NT2/D1 (cell line): ENCODE data around the gene SREK1.
A peak's percentile ranks its signal among the peaks of the same experiment; 100 is the strongest.
"Not testable (repeated sequence)": the region's sequence is repeated elsewhere in the genome, so short reads cannot be mapped to it uniquely, and the experiment has no call there.

ENCODE experiments used
- DNase-seq: peaks from one replicate; pipeline ENCODE4 v3.0.0-alpha.2; 2011; ENCODE audit warnings: low read depth, low spot score
- H3K27me3 ChIP-seq: 2 replicates; pipeline ENCODE4 v1.6.0; 2011; ENCODE audit warnings: mild to moderate bottlenecking; ENCODE audit not compliant: insufficient read length, insufficient read depth
- H3K36me3 ChIP-seq: 2 replicates; pipeline ENCODE4 v1.6.1; 2011; ENCODE audit warnings: mild to moderate bottlenecking, low read length, mixed read lengths; ENCODE audit not compliant: insufficient read depth, insufficient read length
- H3K4me1 ChIP-seq: 2 replicates; pipeline ENCODE4 v1.5.1; 2011; ENCODE audit not compliant: insufficient read depth, insufficient read length
- H3K4me3 ChIP-seq: 2 replicates; pipeline ENCODE4 v1.5.1; 2011; ENCODE audit warnings: low read depth; ENCODE audit not compliant: insufficient read length
- H3K9ac ChIP-seq: 2 replicates; pipeline ENCODE4 v1.6.0; 2011; ENCODE audit warnings: low read depth; ENCODE audit not compliant: insufficient read length
- H3K9me3 ChIP-seq: 2 replicates; pipeline ENCODE4 v1.5.1; 2011; ENCODE audit warnings: mild to moderate bottlenecking, low read length; ENCODE audit not compliant: insufficient read depth
- SUZ12 ChIP-seq: IDR thresholded peaks from 2 replicates; pipeline ENCODE4 v1.6.1; 2011; ENCODE audit not compliant: insufficient read length, insufficient read depth; ENCODE audit errors: extremely low read depth
- YY1 ChIP-seq: IDR thresholded peaks from 2 replicates; pipeline ENCODE4 v1.6.1; 2011; ENCODE audit not compliant: insufficient read length, insufficient read depth
- ZNF274 ChIP-seq: IDR thresholded peaks from 2 replicates; pipeline ENCODE4 v1.6.1; 2011; ENCODE audit warnings: mild to moderate bottlenecking, low read depth, low read length

The SREK1 gene

DNA sequence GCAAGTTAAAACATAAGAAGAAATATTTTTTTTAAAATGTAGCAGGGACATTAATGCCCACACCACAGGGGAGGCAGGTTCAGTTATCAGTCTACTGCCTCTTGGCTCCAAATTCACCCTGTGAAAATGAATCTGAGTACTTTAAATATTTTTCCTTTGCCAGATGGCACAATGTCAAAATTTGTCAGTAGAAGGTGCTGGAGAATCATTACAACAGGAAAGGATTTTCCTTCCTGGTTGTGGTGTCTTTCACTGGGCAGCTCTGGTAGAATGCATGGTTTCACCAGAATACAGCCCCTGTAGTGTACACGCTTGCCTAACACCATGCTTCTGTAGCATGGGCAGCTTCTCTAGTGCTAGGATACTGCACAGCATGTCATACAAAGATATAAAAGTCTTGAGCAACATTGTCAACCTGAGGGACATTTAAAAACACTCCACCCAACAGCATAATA lies 9.7 kb upstream of the SREK1 start:
- no peak overlapping the region for H3K9ac ChIP-seq
- H3K36me3 ChIP-seq = no peaks in the 10 kb centered on the region
- no peaks in the 10 kb centered on the region for H3K9me3 ChIP-seq
- TF ChIP-seq SUZ12 = no peak
- no peak for TF ChIP-seq ZNF274
- TF ChIP-seq YY1 = no peak
- H3K4me3 ChIP-seq = no peak overlapping the region
- H3K27me3 ChIP-seq = no peaks in the 10 kb centered on the region
- DNase-seq = no peak
- H3K4me1 ChIP-seq = no peaks in the 10 kb centered on the region

DNA sequence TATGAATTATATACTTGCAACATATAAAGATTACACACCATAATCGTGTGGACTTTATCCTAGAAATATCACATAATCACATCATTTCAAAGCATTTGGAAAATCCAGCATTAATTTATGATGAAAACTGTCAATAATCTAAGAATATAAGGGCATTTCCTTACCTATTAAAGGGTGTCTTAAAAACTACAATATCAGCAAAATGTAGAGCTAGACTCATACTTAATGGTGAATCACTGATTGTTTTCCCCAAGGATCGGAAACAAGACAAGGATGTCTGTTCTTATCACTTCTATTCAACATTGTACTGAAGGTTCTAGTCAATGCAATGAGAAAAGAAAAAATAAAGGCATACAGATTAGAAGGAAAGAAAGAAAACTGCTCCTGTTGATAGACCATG lies 8.0 kb upstream of the SREK1 start:
- Histone ChIP-seq H3K27me3 (no peaks in the 10 kb centered on the region), H3K4me1 (no peaks in the 10 kb centered on the region), H3K4me3 (no peak overlapping the region), H3K9me3 (no peaks in the 10 kb centered on the region), H3K9ac (no peak overlapping the region), H3K36me3 (no peaks in the 10 kb centered on the region)
- DNase-seq = no peak
- no peak for TF ChIP-seq ZNF274
- no peak for TF ChIP-seq YY1
- no peak for TF ChIP-seq SUZ12

DNA sequence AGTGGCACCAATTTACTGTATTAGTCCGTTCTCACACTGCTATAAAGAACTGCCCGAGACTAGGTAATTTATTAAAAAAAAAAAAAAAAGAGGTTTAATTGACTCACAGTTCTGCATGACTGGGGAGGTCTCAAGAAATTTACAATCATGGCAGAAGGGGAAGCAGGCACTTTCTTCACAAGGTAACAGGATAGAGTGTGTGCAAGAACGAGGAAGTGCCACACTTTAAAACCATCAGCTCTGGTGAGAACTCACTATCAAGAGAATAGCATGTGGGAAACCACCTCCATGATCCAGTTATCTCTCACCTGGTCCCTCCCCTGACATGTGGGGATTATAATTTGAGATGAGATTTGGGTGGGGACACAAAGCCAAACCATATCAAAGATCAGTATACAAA lies 7.2 kb upstream of the SREK1 start:
- not testable (repeated sequence) for H3K4me3 ChIP-seq, DNase-seq, H3K9me3 ChIP-seq

DNA sequence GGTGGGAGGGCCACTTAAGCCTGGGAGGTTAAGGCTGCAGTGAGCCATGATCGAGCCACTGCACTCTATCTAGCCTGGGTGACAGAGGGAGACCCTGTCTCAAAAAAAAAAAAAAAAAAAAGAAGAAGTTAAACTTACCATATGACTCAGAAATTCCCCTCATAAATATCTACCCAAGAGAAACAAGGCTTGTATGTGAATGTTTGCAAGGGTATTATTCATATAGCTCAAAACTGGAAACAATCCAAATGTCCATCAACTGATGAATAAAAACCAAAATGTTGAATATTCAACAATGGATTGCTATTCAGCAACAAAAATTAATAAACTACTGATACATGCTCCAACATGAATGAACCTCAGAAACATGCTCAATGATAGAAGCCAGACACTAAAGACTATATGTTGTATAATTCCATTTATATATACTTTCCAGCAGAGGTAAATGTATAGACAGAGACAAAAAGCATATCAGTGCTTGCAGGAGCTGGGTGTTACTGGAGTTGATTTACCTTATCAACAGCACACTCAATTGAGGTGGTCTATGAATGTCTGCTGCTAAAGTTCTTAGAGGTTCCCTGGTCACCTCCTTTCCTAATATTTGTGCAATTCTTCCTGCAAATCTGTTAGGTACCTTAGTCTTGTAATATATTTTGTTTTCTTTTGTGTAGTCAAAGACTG lies 5.3 kb upstream of the SREK1 start:
- no peak overlapping the region for H3K9ac ChIP-seq
- TF ChIP-seq YY1 = no peak
- TF ChIP-seq ZNF274 = no peak
- TF ChIP-seq SUZ12 = no peak

More for the DNA sequence above, 7.2 kb upstream of the SREK1 start:
- H3K36me3 ChIP-seq, H3K9ac ChIP-seq, H3K4me1 ChIP-seq, H3K27me3 ChIP-seq: not testable (repeated sequence)

DNA sequence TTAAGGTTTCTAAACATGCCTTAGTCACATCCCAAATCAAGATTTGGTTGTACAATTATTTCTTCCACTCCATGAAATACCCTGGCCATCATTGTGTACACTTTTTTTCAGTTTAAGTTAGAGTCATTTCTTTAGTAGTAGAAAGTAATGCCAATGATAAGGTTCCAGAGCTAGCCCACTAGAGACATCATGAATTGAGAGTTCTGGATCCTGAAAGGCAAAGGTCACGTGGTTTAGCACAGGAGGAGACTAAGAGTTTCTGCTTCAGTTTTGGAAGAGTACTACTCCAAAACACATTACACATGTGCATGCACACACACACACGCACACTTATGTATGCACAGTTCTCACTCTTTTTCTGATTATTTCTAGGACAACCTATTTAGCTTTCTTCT lies 4.8 kb upstream of the SREK1 start:
- Histone ChIP-seq H3K9ac (no peak overlapping the region), H3K27me3 (no peaks in the 10 kb centered on the region), H3K4me3 (no peak overlapping the region), H3K9me3 (no peaks in the 10 kb centered on the region), H3K36me3 (no peaks in the 10 kb centered on the region), H3K4me1 (no peaks in the 10 kb centered on the region)
- TF ChIP-seq SUZ12 (no peak), ZNF274 (no peak), YY1 (no peak)
- no peak for DNase-seq

More for the DNA sequence above, 5.3 kb upstream of the SREK1 start:
- no peaks in the 10 kb centered on the region for H3K27me3 ChIP-seq
- no peaks in the 10 kb centered on the region for H3K4me1 ChIP-seq
- no peak overlapping the region for H3K4me3 ChIP-seq
- no peak for DNase-seq
- H3K9me3 ChIP-seq = no peaks in the 10 kb centered on the region
- H3K36me3 ChIP-seq = no peaks in the 10 kb centered on the region

DNA sequence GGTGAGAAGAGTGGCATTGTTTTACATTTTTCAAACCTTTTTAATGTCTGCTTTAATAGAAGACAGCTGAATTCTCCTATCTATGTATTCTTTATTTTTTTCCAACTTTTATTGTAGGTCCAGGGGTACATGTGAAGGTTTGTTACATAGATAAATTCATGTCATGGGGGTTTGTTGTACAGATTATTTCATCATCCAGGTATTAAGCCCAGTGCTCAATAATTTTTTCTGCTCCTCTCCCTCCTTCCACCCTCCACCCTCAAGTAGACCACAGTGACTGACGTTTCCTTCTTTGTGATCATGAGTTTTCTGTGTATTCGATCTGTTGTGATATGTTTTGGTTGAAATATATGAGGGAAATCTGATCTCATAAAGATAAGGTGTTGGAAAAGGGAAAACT lies 1.7 kb upstream of the SREK1 start:
- no peak for TF ChIP-seq ZNF274
- no peak for TF ChIP-seq YY1
- no peak for TF ChIP-seq SUZ12
- Histone ChIP-seq H3K36me3 (no peaks in the 10 kb centered on the region), H3K4me3 (no peak overlapping the region), H3K9me3 (no peaks in the 10 kb centered on the region), H3K27me3 (no peaks in the 10 kb centered on the region), H3K4me1 (no peaks in the 10 kb centered on the region), H3K9ac (no peak overlapping the region)
- DNase-seq = no peak

DNA sequence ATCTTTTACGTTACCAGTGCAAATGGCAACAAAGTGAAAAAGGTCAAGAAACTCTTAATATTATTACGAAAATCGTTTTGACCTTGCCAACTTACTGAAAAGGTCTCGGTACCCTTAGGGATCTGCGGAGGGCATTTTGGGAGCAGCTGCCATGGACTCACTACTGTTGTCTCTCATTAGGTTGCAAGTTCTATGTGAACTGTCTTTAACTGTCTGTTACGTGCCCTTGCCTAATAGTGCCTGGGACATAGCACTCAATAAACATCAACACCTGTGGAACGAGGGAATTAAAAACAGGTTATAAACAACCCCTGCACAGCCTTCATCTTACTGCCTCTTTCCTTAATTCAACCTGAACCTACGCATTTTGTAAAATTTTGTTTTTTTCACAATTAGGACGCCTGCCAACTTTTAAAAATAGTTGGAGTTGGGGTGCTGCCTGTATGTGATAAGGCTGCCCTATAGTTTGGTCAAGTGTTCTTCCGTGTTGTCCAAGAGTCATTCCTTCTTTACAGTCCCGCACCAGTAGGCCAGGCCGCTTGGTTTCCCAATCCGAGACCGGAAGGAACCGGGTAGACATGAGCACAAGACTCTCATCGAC lies 527 bp upstream of the SREK1 start:
- DNase-seq = no peak

More for the DNA sequence above, 527 bp upstream of the SREK1 start:
- Histone ChIP-seq H3K9ac (peak overlapping the region; percentile 65), H3K4me1 (no peaks in the 10 kb centered on the region), H3K36me3 (no peaks in the 10 kb centered on the region), H3K27me3 (no peaks in the 10 kb centered on the region), H3K4me3 (peak overlapping the region; percentile 81), H3K9me3 (no peaks in the 10 kb centered on the region)
- TF ChIP-seq SUZ12 (no peak), ZNF274 (no peak), YY1 (no peak)
